GM19467 (cell line): ENCODE measurements around the gene ATG4B.
A peak's percentile ranks its signal among the peaks of the same experiment; 100 is the strongest.
"Not testable (repeated sequence)": the region's sequence is repeated elsewhere in the genome, so short reads cannot be mapped to it uniquely, and the experiment has no call there.

ENCODE experiments used
- ATAC-seq: cut with Tn5 transposase; IDR thresholded peaks from one replicate; pipeline ENCODE4 v1.9.1; 2021; ENCODE audit warnings: mild to moderate bottlenecking, moderate library complexity; ENCODE audit not compliant: unreplicated experiment

Gene ATG4B

GRCh38 chr2:241637018-241637794 is at the start of gene ATG4B, which contains the start of gene THAP4:
ATG4B (plus strand) TSS chr2:241637693; CDS start chr2:241637715, 22 bp downstream.
THAP4 (minus strand) TSS chr2:241637158; CDS start chr2:241637017, 141 bp downstream.
- ATAC-seq = peak; percentile 60

DNA sequence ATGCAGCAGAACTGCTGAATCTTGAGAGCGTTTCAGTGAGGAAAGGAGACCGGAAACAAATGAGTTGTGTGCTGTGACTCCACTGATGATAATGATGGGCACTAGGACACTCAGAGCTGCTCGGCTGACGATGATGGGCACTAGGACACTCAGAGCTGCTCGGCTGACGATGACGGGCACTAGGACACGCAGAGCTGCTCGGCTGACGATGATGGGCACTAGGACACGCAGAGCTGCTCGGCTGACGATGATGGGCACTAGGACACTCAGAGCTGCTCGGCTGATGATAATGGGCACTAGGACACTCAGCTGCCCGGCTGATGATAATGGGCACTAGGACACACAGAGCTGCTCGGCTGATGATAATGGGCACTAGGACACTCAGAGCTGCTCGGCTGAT is 47.6 kb upstream of the ATG4B start:
- not testable (repeated sequence) for ATAC-seq

- ATAC-seq = not testable (repeated sequence)
Measured at GRCh38 chr2:241590496-241591455, 46.7 kb upstream of the ATG4B start.

- ATAC-seq = no peak
Measured at GRCh38 chr2:241592126-241592845, 45.2 kb upstream of the ATG4B start.

DNA sequence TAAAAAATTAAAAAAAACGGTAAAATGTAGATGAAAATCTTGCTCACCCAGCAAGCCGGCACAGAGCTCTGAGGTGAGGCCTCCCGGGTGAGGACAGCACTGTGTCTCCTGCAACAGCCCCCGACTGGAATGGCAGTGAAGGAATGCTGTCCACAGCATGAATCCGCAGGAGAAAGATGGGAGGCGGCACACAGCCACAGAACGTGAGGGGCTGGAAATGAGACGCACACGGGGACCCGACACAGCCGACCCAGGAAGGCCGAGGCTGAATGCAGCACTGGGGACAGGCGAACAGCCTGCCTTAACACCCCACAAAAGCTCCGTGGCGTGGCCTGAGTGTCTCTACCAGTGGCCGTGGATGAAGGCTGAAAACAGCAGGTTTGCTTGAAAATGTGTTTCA is 44.2 kb upstream of the ATG4B start:
- no peak for ATAC-seq

GRCh38 chr2:241595600-241596140 is 41.8 kb upstream of the ATG4B start:
- no peak for ATAC-seq

DNA sequence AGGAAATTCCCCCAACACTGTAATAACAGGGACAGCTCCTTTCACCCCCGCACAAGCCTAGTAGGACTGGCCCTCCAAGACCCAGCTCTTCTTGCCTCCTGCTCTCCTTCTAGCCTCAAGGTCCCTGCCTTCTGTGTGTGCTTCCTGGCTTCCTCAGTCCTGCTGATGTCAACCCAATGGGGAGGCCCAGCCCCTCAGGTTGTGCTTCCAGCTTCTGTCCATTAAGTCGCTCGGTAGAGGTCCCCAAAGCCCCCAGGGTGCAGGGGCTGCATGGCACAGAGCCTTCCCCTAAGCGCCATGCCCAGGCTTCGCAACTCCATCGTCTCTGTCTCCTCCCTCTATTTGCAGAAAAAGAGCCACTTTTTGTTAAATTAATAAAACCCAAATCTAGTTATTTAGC is 39.9 kb upstream of the ATG4B start:
- no peak for ATAC-seq

GRCh38 chr2:241598061-241598460 is 39.4 kb upstream of the ATG4B start:
- ATAC-seq = no peak

DNA sequence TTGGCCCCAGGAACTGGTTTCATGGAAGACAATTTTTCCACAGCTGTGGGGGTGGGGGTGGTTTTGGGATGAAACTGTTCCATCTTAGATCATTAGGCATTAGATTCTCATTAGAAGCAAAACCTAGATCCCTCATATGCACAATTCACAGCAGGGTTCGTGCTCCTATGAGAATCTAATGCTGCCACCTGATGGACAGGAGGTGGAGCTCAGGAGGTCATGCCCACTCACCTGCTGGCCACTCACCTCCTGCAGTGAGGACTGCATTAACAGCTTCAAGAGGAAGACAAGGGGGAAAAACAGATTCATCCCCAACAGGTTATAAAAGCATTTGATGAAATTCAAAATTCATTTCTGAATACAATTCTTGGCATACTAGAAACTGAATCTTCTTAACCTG is 39.0 kb upstream of the ATG4B start:
- ATAC-seq = no peak

DNA sequence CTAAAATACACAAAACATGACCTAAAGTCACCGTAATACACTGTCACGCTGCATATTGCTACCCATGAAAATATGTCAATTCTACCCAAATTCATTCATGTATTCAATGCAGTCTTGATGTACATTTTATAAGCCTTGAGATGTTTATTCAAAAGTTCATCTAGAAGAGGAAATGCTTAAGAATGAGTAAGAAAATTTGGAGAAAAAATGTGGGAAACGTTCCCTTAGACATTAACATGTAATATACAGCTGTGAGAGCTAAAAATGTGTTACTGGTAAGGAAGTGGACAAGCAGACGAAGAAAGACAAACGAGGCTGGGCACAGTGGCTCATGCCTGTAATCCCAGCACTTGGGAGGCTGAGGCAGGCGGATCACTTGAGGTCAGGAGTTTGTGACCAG is 37.9 kb upstream of the ATG4B start:
- ATAC-seq = no peak

DNA sequence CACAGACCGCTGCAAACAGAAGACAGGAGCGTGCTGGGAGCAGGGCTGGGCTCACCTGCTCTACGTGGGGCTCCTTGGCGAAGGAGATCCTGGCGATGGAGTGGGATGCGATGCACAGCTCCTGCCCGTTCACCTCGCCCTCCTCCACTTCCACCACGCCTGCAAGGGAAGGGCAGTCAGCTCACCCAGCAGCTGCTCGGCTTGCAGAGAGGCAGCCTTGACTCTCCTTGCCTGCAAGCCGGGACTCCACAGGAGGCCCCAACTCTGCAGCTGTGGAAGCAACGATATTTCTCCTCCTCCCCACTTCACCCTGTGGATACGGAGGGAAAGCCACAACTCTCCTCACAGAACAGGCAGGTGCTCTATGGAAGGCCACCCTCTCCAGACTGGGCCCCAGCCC is 35.7 kb upstream of the ATG4B start:
- no peak for ATAC-seq

GRCh38 chr2:241602720-241603119 is 34.8 kb upstream of the ATG4B start:
- ATAC-seq = no peak

GRCh38 chr2:241603686-241604085 is 33.8 kb upstream of the ATG4B start:
- ATAC-seq = no peak

DNA sequence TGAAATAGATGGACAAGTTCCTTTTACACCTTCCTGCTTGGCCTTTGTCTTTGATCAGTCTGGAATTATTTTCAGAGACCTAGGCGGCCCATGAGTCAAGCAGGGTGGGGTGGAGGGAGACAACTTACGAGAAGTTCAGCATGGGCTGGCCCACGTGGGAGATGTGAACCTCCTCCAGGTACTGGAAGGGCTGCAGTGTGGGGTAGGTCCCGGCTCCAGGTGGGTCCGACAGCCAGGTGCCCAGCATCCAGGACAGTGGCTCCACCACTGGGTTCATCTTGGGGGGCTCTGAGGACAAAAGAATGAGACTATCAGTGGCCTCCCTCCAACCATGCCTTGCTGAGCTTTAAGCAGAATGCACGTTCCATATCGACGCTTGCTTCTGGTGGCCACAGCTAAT is 31.3 kb upstream of the ATG4B start:
- ATAC-seq = no peak

- no peak for ATAC-seq
Measured at GRCh38 chr2:241607162-241607885, 30.2 kb upstream of the ATG4B start.

GRCh38 chr2:241608881-241609280 is 28.6 kb upstream of the ATG4B start:
- ATAC-seq = no peak

DNA sequence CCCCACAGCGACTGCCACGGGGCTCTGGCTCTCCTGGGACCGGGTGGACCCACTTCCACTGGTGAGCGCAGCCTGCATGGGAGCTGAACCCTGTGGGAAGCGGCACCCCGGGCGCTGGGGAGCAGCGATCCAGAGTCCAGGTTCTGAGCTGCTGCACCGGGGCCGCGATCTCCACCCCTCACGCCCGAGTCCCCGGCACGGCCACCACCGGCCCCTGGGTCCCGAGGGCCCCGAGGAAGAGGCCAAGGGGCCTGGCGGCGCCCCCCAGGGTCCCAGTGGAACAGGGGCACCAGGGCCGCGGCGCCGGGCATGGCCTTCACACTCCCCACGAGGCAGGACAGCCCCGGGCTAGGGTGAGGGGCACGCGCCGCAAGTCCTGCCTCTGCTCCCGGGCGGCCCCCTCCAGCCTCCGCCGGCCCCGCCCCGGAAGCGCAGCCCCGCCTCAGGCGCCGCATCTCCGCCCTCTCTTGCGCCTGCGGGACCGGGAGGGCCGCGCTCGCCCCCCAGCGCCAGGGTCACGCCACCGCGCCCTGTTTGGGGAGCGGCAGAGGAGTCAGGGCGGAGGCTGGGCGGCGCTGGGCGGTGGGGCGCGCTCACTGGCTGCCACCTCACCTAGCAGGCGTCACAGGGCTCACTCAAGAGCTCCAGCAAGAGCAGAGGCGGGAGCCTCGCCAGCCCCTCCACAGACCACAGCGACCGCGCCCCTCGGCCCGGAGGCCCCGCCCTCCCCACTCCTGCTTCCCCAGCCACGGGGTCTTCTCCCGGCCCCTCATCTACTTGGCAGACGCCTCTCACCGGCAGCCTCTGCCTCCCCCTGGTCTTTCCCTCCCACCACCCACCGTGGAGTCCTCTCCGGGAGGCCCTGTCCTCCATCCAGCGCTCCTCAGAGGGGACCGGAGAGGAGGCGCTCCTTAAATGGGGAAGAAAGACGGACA is 27.4 kb upstream of the ATG4B start:
- ATAC-seq = peak; percentile 85

DNA sequence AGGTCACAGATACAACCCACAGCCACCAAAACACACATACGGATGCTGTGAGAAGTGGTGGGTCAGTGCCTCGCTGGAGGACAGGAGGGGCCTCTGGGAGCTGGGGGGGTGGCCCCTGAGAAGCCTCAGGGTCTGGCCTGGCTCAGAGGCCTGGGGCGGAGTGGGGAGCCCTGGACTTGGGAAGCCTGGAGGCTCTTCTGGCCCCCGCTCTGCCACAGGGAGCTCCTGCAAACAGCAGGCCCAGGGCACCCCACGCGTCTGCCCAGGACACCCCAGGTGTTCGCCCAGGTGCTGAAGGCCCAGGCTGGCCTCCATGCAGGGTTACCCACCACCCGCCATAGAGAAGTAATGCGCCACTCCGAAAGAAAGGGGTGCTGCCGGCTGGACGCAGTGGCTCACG is 26.4 kb upstream of the ATG4B start:
- ATAC-seq = no peak
